NB4 (cell line): ENCODE results near the gene LCN2.

Experiments
- CTCF ChIP-seq: IDR thresholded peaks from one replicate; pipeline ENCODE4 v1.5.1; 2012; ENCODE audit warnings: low read depth, low read length
- MAX ChIP-seq: IDR thresholded peaks from 2 replicates; pipeline ENCODE4 v1.6.1; 2011; ENCODE audit warnings: low read depth, low read length
- MYC ChIP-seq: IDR thresholded peaks from 2 replicates; pipeline ENCODE4 v1.6.1; 2011; ENCODE audit warnings: low read depth, low read length
- POLR2A ChIP-seq: IDR thresholded peaks from 2 replicates; pipeline ENCODE4 v1.6.1; 2011; ENCODE audit warnings: mild to moderate bottlenecking; ENCODE audit not compliant: insufficient read length; ENCODE audit errors: extremely low read depth

GRCh38 chr9:128127990-128128835 is 21.0 kb upstream of the LCN2 start:
- TF ChIP-seq CTCF (no peak), MAX (peak; percentile 98), POLR2A (no peak), MYC (peak; percentile 87)
